ENCODE results near the gene ENC1. TPM values are rescaled to one million over a fixed set of nuclear protein-coding genes. Genes with fewer than 3 reads are reported as not detected.

ENC1 gene
- total and polyA plus RNA-seq, 10 of the 15 experiments (the other 5 are each of a cell fraction or from before 2014, with no cell fraction given), result 8.2 to 55.5 (median 32.1) TPM

DNA sequence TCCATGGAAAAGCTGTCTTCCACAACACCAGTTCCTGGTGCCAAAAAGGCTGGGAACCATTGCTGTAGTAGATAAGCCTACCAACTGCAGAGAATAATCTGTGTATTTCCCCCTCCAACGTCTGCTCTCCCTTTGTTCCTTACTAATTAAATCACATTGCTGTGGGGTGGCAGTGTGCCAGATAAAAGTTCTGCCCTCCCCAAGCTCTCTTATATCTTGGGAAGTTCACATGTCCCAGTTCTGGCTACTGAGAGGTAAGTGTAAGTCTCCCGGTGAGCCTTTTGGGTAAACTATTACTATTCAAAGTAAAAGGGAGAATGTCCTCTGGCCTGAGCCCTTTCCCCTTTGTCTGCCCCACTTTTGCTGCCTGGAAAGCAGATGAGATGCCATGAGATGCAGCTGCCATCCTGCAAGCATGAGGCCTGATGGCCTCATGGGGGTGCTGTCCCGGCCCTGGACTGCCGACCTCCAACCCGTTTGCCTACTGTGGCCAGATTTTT is 14.7 kb downstream of the ENC1 start:
- ATAC-seq, result no peak
- Histone ChIP-seq H3K4me2 (ENCODE audit: control insufficient read depth, insufficient read depth) (no peak overlapping the region), H3K4me3 (no peak overlapping the region), H2AFZ (ENCODE audit: control insufficient read depth, low read depth, low read length) (no peak overlapping the region), H3K27me3 (replicated peaks in 1 of 2; ENCODE audit: control insufficient read depth in 2 of 2, insufficient read depth in 2 of 2, low read length in 1 of 2) (no peaks in the 10 kb centered on the region), H3K27ac (ENCODE audit: control insufficient read depth, insufficient read depth) (no peak overlapping the region), H4K20me1 (ENCODE audit: control insufficient read depth, insufficient read depth) (no peaks in the 10 kb centered on the region), H3K9me3 (replicated peaks; ENCODE audit: control insufficient read depth, insufficient read depth, low read length) (no peaks in the 10 kb centered on the region; the same call in 2 of the 3 replicates), H3K9ac (ENCODE audit: control insufficient read depth, insufficient read depth, low read length) (no peak overlapping the region), H3K4me1 (ENCODE audit: control insufficient read depth, insufficient read depth, low read length) (peaks cover 6% of the 10 kb centered on the region), H3K36me3 (ENCODE audit: control insufficient read depth in 2 of 2, insufficient read depth in 2 of 2, low read length in 1 of 2) (peaks cover 0 to 3% of the 10 kb centered on the region in 2 experiments; a peak in 3 of 4 replicates), H3K79me2 (ENCODE audit: control insufficient read depth, insufficient read depth, low read length) (peaks cover 3% of the 10 kb centered on the region; the same call in 1 of the 2 replicates)
- POLR2A ChIA-PET, result no interaction called here
- 28% methylated on average over 5 of the region's 5 CpGs for WGBS (ENCODE audit: insufficient coverage, insufficient replicate concordance, low lambda C conversion rate, missing lambda C conversion rate)
- DNase-seq (ENCODE audit: low read depth, low spot score), result no peak
- no peak for FAIRE-seq
- CTCF ChIA-PET, result interaction anchor here (1.0 to 2.4 kb wide), 4 partner anchors 10 to 23 kb away, joined by 3 to 8 read pairs (median 6); partner anchors contain the start of gene ENC1
- in situ Hi-C loops (cut with MboI), result no loop called here
- BruUV-seq (replicated peaks), result no TSS peak
- RAD21 ChIA-PET (ENCODE audit: unreplicated experiment), result interaction anchor here (0.6 to 1.5 kb wide), 6 partner anchors 11 to 724 kb away, joined by 3 to 4 read pairs (median 3); partner anchors contain the start of gene ENC1
- no peak for TF ChIP-seq NR2C2 (IDR thresholded peaks at IDR 0.05; ENCODE audit: borderline replicate concordance, control insufficient read depth, insufficient read length, low read depth)
- TF ChIP-seq, protein P1, sequence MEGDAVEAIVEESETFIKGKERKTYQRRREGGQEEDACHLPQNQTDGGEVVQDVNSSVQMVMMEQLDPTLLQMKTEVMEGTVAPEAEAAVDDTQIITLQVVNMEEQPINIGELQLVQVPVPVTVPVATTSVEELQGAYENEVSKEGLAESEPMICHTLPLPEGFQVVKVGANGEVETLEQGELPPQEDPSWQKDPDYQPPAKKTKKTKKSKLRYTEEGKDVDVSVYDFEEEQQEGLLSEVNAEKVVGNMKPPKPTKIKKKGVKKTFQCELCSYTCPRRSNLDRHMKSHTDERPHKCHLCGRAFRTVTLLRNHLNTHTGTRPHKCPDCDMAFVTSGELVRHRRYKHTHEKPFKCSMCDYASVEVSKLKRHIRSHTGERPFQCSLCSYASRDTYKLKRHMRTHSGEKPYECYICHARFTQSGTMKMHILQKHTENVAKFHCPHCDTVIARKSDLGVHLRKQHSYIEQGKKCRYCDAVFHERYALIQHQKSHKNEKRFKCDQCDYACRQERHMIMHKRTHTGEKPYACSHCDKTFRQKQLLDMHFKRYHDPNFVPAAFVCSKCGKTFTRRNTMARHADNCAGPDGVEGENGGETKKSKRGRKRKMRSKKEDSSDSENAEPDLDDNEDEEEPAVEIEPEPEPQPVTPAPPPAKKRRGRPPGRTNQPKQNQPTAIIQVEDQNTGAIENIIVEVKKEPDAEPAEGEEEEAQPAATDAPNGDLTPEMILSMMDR (IDR thresholded peaks at IDR 0.05 in 2 of 3, conservative IDR thresholded peaks at IDR 0.05 in 1 of 3; ENCODE audit: control insufficient read depth in 2 of 3, extremely low read depth in 1 of 3, insufficient read depth in 1 of 3, low read depth in 3 of 3, low read length in 3 of 3), result peak in 1 of 3 experiments; percentile 5; a peak in 1 of 6 replicates
- intact Hi-C loops (cut with micrococcal nuclease; ENCODE audit: unreplicated experiment), result no loop called here
- SMC1A ChIA-PET (ENCODE audit: uncharacterized antibody, unreplicated experiment), result interaction anchor here (0.8 to 3.6 kb wide), 5 partner anchors 8 to 332 kb away, joined by 3 to 28 read pairs (median 4); partner anchors contain the start of gene ENC1

Measured in GM12878 (cell line).